K562 (cell line): ENCODE results near the gene SPDYE3. TPM values are rescaled to one million over a fixed set of nuclear protein-coding genes. Genes with fewer than 3 reads are reported as not detected.
A peak's percentile ranks its signal among the peaks of the same experiment; 100 is the strongest.
"Not testable (repeated sequence)": the region's sequence is repeated elsewhere in the genome, so short reads cannot be mapped to it uniquely, and the experiment has no call there.

Experiments
- ATAC-seq: fragments of 200-7000 bp; cut with Tn5 transposase; 3 replicates; pipeline ENCODE4 v1.9.1; 2020; ENCODE audit warnings: moderate library complexity
- BruUV-seq: library from RNA; stranded (reverse); fragments of 400-500 nt; replicated peaks from 2 replicates; lab custom pipeline; 2021; lab: Mats Ljungman, UMichigan
- CTCF ChIA-PET: fragments of 300-600 bp; formaldehyde crosslinking; extraction: SDS; loops from one replicate; lab custom pipeline; 2021; ENCODE audit warnings: low intra/inter-chr PET ratio; lab: Yijun Ruan, JAX
- POLR2A ChIA-PET: fragments of 300-600, 350-650 bp; sonication (Branson Sonifier 250); formaldehyde crosslinking; extraction: SDS; loops from one replicate; lab custom pipeline; 2021; ENCODE audit warnings: antibody characterized with exemption, inconsistent platforms; lab: Yijun Ruan, JAX
- DNase-seq, 4 experiments: peaks; one replicate each; pipeline versions ENCODE4 v3.0.0 to v3.0.0-alpha.2; 2011 to 2018; ENCODE audit warnings: low spot score in 3 of 4, mixed read lengths in 3 of 4; ENCODE audit errors: extremely low read depth in 1 of 4
- FAIRE-seq: peaks from 2 replicates; lab custom pipeline; 2011; peaks lifted over from hg19 to GRCh38; lab: Jason Lieb, UNC
- H2AFZ ChIP-seq: 2 replicates; pipeline ENCODE4 v1.6.0; 2011; ENCODE audit warnings: low read depth, low read length, control low read depth, inconsistent platforms
- H3K27ac ChIP-seq: fragments of 200-600 bp; 3 replicates; pipeline ENCODE4 v1.8.0; 2011; ENCODE audit warnings: low read depth, mild to moderate bottlenecking, control low read depth, inconsistent platforms, low read length, moderate library complexity, mixed read lengths; ENCODE audit errors: extremely low read depth
- H3K27me3 ChIP-seq, 2 experiments: fragments of 300-600 bp in 1 of 2; 2 replicates in 1 of 2; 3 replicates in 1 of 2; pipeline versions ENCODE4 v1.6.0 to v1.8.0; 2011; ENCODE audit warnings: inconsistent platforms in 2 of 2, low read length in 2 of 2, mild to moderate bottlenecking in 1 of 2, mixed read lengths in 1 of 2, moderate library complexity in 1 of 2; ENCODE audit not compliant: control insufficient read depth in 2 of 2, insufficient read depth in 2 of 2
- H3K36me3 ChIP-seq: fragments of 300-600 bp; 3 replicates; pipeline ENCODE4 v1.8.0; 2011; ENCODE audit warnings: mild to moderate bottlenecking, low read length, inconsistent platforms; ENCODE audit not compliant: control insufficient read depth, insufficient read depth
- H3K4me1 ChIP-seq, 2 experiments: fragments of 200-600 bp in 1 of 2; replicated peaks in 1 of 2; 2 replicates in 1 of 2; 3 replicates in 1 of 2; pipeline versions ENCODE4 v1.5.1 to v1.8.0; 2011; ENCODE audit warnings: inconsistent platforms in 2 of 2, low read length in 2 of 2, mild to moderate bottlenecking in 1 of 2, mixed read lengths in 1 of 2, moderate library complexity in 1 of 2; ENCODE audit not compliant: control insufficient read depth in 2 of 2, insufficient read depth in 2 of 2
- H3K4me2 ChIP-seq: 2 replicates; pipeline ENCODE4 v1.6.1; 2011; ENCODE audit warnings: low read length, control low read depth, inconsistent platforms, mixed read lengths; ENCODE audit not compliant: insufficient read depth
- H3K4me3 ChIP-seq: fragments of 200-600 bp; sonication (generic), shearing (Covaris generic); 2 replicates; pipeline ENCODE4 v1.5.1; 2016; ENCODE audit warnings: control low read depth, inconsistent platforms
- H3K79me2 ChIP-seq: fragments of 200-600 bp; 3 replicates; pipeline ENCODE4 v1.8.0; 2011; ENCODE audit warnings: low read length, inconsistent platforms; ENCODE audit not compliant: control insufficient read depth, insufficient read depth
- H3K9ac ChIP-seq, 2 experiments: 2 replicates each; pipeline versions ENCODE4 v1.6.0 to v1.6.1; 2011; ENCODE audit warnings: low read depth in 2 of 2, low read length in 2 of 2, control low read depth in 1 of 2, inconsistent platforms in 1 of 2, mild to moderate bottlenecking in 1 of 2, mixed read lengths in 1 of 2; ENCODE audit not compliant: insufficient read depth in 1 of 2
- H3K9me1 ChIP-seq: one replicate; pipeline ENCODE4 v1.6.0; 2011; ENCODE audit warnings: inconsistent platforms, mild to moderate bottlenecking, low read length, moderate library complexity; ENCODE audit not compliant: control insufficient read depth, insufficient read depth
- H3K9me3 ChIP-seq: replicated peaks from 2 replicates; pipeline ENCODE4 v1.5.1; 2011; ENCODE audit warnings: low read depth, low read length, inconsistent platforms; ENCODE audit not compliant: control insufficient read depth, insufficient read depth
- H4K20me1 ChIP-seq: replicated peaks from 2 replicates; pipeline ENCODE4 v1.6.1; 2011; ENCODE audit warnings: low read length, inconsistent platforms, mixed read lengths; ENCODE audit not compliant: control insufficient read depth, insufficient read depth
- POLR2B ChIP-seq: fragments of 450-650 bp; IDR thresholded peaks from 2 replicates; pipeline ENCODE4 v1.6.1; 2018; ENCODE audit warnings: low read depth; ENCODE audit not compliant: partially characterized antibody
- POLR2G ChIP-seq: fragments of 200-400 bp; formaldehyde crosslinking; IDR thresholded peaks from 2 replicates; pipeline ENCODE4 v1.6.1; 2017; ENCODE audit warnings: low read depth, mild to moderate bottlenecking, antibody characterized with exemption, low read length, moderate library complexity
- RBM22 ChIP-seq: fragments of 200-400 bp; formaldehyde crosslinking; IDR thresholded peaks from 2 replicates; pipeline ENCODE4 v1.6.1; 2018; ENCODE audit warnings: low read length, low read depth; ENCODE audit not compliant: poor library complexity, severe bottlenecking
- WGBS: fragments of 100-300 bp; shearing (Covaris generic); methylation state at CpG from one replicate; pipeline ENCODE4 v1.1.6; 2016; ENCODE audit warnings: low coverage, mixed read lengths; ENCODE audit not compliant: insufficient coverage; ENCODE audit errors: missing lambda C conversion rate; 5-methylcytosine and 5-hydroxymethylcytosine counted together
- in situ Hi-C: fragments of 300-500 bp; cut with MboI; formaldehyde crosslinking; loops from 4 replicates; pipeline ENCODE4 v1.15.0; 2018; ENCODE audit warnings: inconsistent platforms, mixed read lengths
- intact Hi-C: fragments of 100-400 bp; cut with micrococcal nuclease; formaldehyde crosslinking; loops from 2 replicates; pipeline ENCODE4 v1.14.2; 2022
- polyA plus RNA-seq, 8 experiments: library from polyadenylated mRNA; depleted of rRNA in 4 of 8; stranded (reverse) in 5 of 8; unstranded in 3 of 8; fragments of >200 nt; fragmentation: Nextera tagmentation in 2 of 8; fragmentation: Illumina TruSeq in 1 of 8; extraction: Ambion mirVana in 2 of 8; extraction: Trizol in 1 of 8; gene quantifications; 2 replicates each; pipeline versions ENCODE4 v1.2.1 to v1.2.3, GENCODE V29; 2011 to 2014; ENCODE audit warnings: inconsistent platforms in 1 of 8, missing spikeins in 1 of 8
- total RNA-seq, 7 experiments: library from RNA; depleted of rRNA in 6 of 7; stranded (reverse); fragments of >200 nt in 6 of 7; fragmentation: Illumina TruSeq in 2 of 7; extraction: Trizol in 2 of 7; gene quantifications; 2 replicates each; pipeline versions ENCODE4 v1.2.1 to v1.2.3, GENCODE V29; 2011 to 2021; ENCODE audit warnings: low replicate concordance in 1 of 7

Gene SPDYE3
- total and polyA plus RNA-seq, 9 of the 15 experiments (the other 6 are each of a cell fraction or from before 2014, with no cell fraction given), result 0.04 to 3.3 (median 1.2) TPM; not detected in 6

GRCh38 chr7:100352230-100352781, 44.8 kb downstream of the SPDYE3 start:
- peaks cover 94% of the 10 kb centered on the region for H3K36me3 ChIP-seq
- H3K4me3 ChIP-seq, H4K20me1 ChIP-seq, H3K27ac ChIP-seq, DNase-seq, H3K9me3 ChIP-seq, CTCF ChIA-PET, H2AFZ ChIP-seq, H3K4me1 ChIP-seq, H3K4me2 ChIP-seq, H3K79me2 ChIP-seq, H3K27me3 ChIP-seq, in situ Hi-C loops, H3K9ac ChIP-seq, intact Hi-C loops, H3K9me1 ChIP-seq, ATAC-seq, BruUV-seq: not testable (repeated sequence)
- FAIRE-seq, result peak; percentile 48
- POLR2A ChIA-PET, result interaction anchor here (0.9 kb wide), 1 partner anchor 8 kb away, joined by 5 read pairs; no protein-coding TSS in a partner anchor
- TF ChIP-seq POLR2G (0 out of 2 replicates have a peak, but pooled peaks have one; percentile 9), RBM22 (peak; percentile 54), POLR2B (peak; percentile 16)
- WGBS, result 95% methylated on average over 11 of the region's 18 CpGs
